ENCODE results near the gene LDLRAD3.
A peak's percentile ranks its signal among the peaks of the same experiment; 100 is the strongest.

LDLRAD3 gene

GRCh38 chr11:36116161-36116560, 172.3 kb downstream of the LDLRAD3 start:
- no peak for DNase-seq (ENCODE audit: low read depth, low spot score)
- H3K27ac ChIP-seq = no peak overlapping the region

- H3K27ac ChIP-seq = no peak overlapping the region
- DNase-seq (ENCODE audit: low read depth, low spot score) = no peak
Observed at GRCh38 chr11:36118084-36118483, 174.2 kb downstream of the LDLRAD3 start.

GRCh38 chr11:36119300-36119699, 175.4 kb downstream of the LDLRAD3 start:
- DNase-seq (ENCODE audit: low read depth, low spot score) = no peak
- no peak overlapping the region for H3K27ac ChIP-seq

GRCh38 chr11:36121054-36121453, 177.2 kb downstream of the LDLRAD3 start:
- no peak for DNase-seq (ENCODE audit: low read depth, low spot score)

GRCh38 chr11:36122671-36123070, 178.8 kb downstream of the LDLRAD3 start:
- no peak for DNase-seq (ENCODE audit: low read depth, low spot score)
- H3K27ac ChIP-seq = no peak overlapping the region

More at GRCh38 chr11:36121054-36121453, 177.2 kb downstream of the LDLRAD3 start:
- H3K27ac ChIP-seq = no peak overlapping the region

- no peak for DNase-seq (ENCODE audit: low read depth, low spot score)
- H3K27ac ChIP-seq = no peak overlapping the region
Observed at GRCh38 chr11:36123336-36124101, 179.7 kb downstream of the LDLRAD3 start.

GRCh38 chr11:36126678-36127077, 182.8 kb downstream of the LDLRAD3 start:
- DNase-seq (ENCODE audit: low read depth, low spot score) = no peak
- H3K27ac ChIP-seq = no peak overlapping the region

- no peak for DNase-seq (ENCODE audit: low read depth, low spot score)
- no peak overlapping the region for H3K27ac ChIP-seq
Observed at GRCh38 chr11:36127550-36127949, 183.7 kb downstream of the LDLRAD3 start.

GRCh38 chr11:36129955-36130354, 186.1 kb downstream of the LDLRAD3 start:
- DNase-seq (ENCODE audit: low read depth, low spot score) = no peak

GRCh38 chr11:36130401-36130800, 186.5 kb downstream of the LDLRAD3 start:
- no peak for DNase-seq (ENCODE audit: low read depth, low spot score)
- no peak overlapping the region for H3K27ac ChIP-seq

More at GRCh38 chr11:36129955-36130354, 186.1 kb downstream of the LDLRAD3 start:
- no peak overlapping the region for H3K27ac ChIP-seq

- no peak overlapping the region for H3K27ac ChIP-seq
- DNase-seq (ENCODE audit: low read depth, low spot score) = no peak
Observed at GRCh38 chr11:36131721-36132397, 188.0 kb downstream of the LDLRAD3 start.

GRCh38 chr11:36132940-36133339, 189.1 kb downstream of the LDLRAD3 start:
- no peak for DNase-seq (ENCODE audit: low read depth, low spot score)
- no peak overlapping the region for H3K27ac ChIP-seq

GRCh38 chr11:36135076-36135475, 191.2 kb downstream of the LDLRAD3 start:
- DNase-seq (ENCODE audit: low read depth, low spot score) = no peak
- no peak overlapping the region for H3K27ac ChIP-seq

- no peak for DNase-seq (ENCODE audit: low read depth, low spot score)
- no peak overlapping the region for H3K27ac ChIP-seq
Observed at GRCh38 chr11:36139767-36140166, 195.9 kb downstream of the LDLRAD3 start.

- no peak for DNase-seq (ENCODE audit: low read depth, low spot score)
- no peak overlapping the region for H3K27ac ChIP-seq
Observed at GRCh38 chr11:36141196-36141953, 197.5 kb downstream of the LDLRAD3 start.

- DNase-seq (ENCODE audit: low read depth, low spot score) = no peak
- no peak overlapping the region for H3K27ac ChIP-seq
Observed at GRCh38 chr11:36141956-36142355, 198.1 kb downstream of the LDLRAD3 start.

- no peak overlapping the region for H3K27ac ChIP-seq
- DNase-seq (ENCODE audit: low read depth, low spot score) = no peak
Observed at GRCh38 chr11:36142439-36142838, 198.6 kb downstream of the LDLRAD3 start.

- H3K27ac ChIP-seq = no peak overlapping the region
- DNase-seq (ENCODE audit: low read depth, low spot score) = no peak
Observed at GRCh38 chr11:36142879-36143278, 199.0 kb downstream of the LDLRAD3 start.

- no peak for DNase-seq (ENCODE audit: low read depth, low spot score)
- H3K27ac ChIP-seq = peak overlapping the region; percentile 60
Observed at GRCh38 chr11:36146437-36146836, 202.6 kb downstream of the LDLRAD3 start.

GRCh38 chr11:36147491-36147890, 203.6 kb downstream of the LDLRAD3 start:
- DNase-seq (ENCODE audit: low read depth, low spot score) = no peak

GRCh38 chr11:36148701-36149100, 204.8 kb downstream of the LDLRAD3 start:
- DNase-seq (ENCODE audit: low read depth, low spot score) = no peak
- peak overlapping the region; percentile 95 for H3K27ac ChIP-seq

More at GRCh38 chr11:36147491-36147890, 203.6 kb downstream of the LDLRAD3 start:
- peak overlapping the region; percentile 60 for H3K27ac ChIP-seq

Data from epithelial cell of prostate (primary cell).